NCI-H146 treated with DMSO at 0.1 percent for 48 hours (cell line): ENCODE measurements around the gene WDFY2.
A peak's percentile ranks its signal among the peaks of the same experiment; 100 is the strongest.
"Not testable (repeated sequence)": the region's sequence is repeated elsewhere in the genome, so short reads cannot be mapped to it uniquely, and the experiment has no call there.

ENCODE experiments used
- DNase-seq: peaks from one replicate; lab custom pipeline; 2025; ENCODE audit not compliant: unreplicated experiment; lab: John Stamatoyannopoulos, UW

WDFY2 gene

GRCh38 chr13:51628059-51628852, 44.0 kb downstream of the WDFY2 start:
- DNase-seq, result no peak

GRCh38 chr13:51629491-51630287, 45.4 kb downstream of the WDFY2 start:
- no peak for DNase-seq

GRCh38 chr13:51630288-51630615, 46.0 kb downstream of the WDFY2 start:
- DNase-seq, result no peak

- no peak for DNase-seq
These were observed 48.5 kb downstream of the WDFY2 start for GRCh38 chr13:51632591-51633362.

GRCh38 chr13:51635137-51635878, 51.0 kb downstream of the WDFY2 start:
- DNase-seq, result no peak

GRCh38 chr13:51636349-51636890, 52.2 kb downstream of the WDFY2 start:
- DNase-seq, result peak; percentile 62

GRCh38 chr13:51637852-51638215, 53.6 kb downstream of the WDFY2 start:
- no peak for DNase-seq

GRCh38 chr13:51638216-51638871, 54.1 kb downstream of the WDFY2 start:
- DNase-seq, result no peak

GRCh38 chr13:51639171-51639570, 54.9 kb downstream of the WDFY2 start:
- no peak for DNase-seq

- DNase-seq, result not testable (repeated sequence)
These were observed 56.4 kb downstream of the WDFY2 start for GRCh38 chr13:51640696-51641095.

GRCh38 chr13:51643105-51643881, 59.0 kb downstream of the WDFY2 start:
- DNase-seq, result no peak

- DNase-seq, result no peak
These were observed 59.6 kb downstream of the WDFY2 start for GRCh38 chr13:51643882-51644281.

GRCh38 chr13:51644654-51645053, 60.4 kb downstream of the WDFY2 start:
- no peak for DNase-seq

GRCh38 chr13:51645154-51645650, 60.9 kb downstream of the WDFY2 start:
- no peak for DNase-seq

- DNase-seq, result no peak
These were observed 61.8 kb downstream of the WDFY2 start for GRCh38 chr13:51645761-51646670.

- DNase-seq, result no peak
These were observed 62.8 kb downstream of the WDFY2 start for GRCh38 chr13:51647067-51647466.

- not testable (repeated sequence) for DNase-seq
These were observed 67.9 kb downstream of the WDFY2 start for GRCh38 chr13:51652193-51652592.
